GM19023 (cell line): ENCODE measurements around the gene CDYL.

Experiments used
- ATAC-seq: cut with Tn5 transposase; IDR thresholded peaks from one replicate; pipeline ENCODE4 v1.9.1; 2021; ENCODE audit warnings: mild to moderate bottlenecking, moderate library complexity; ENCODE audit not compliant: unreplicated experiment

Gene CDYL

GRCh38 chr6:4903751-4904370 is 127.7 kb downstream of the CDYL start:
- ATAC-seq, result no peak

- no peak for ATAC-seq
These were observed 128.3 kb downstream of the CDYL start for GRCh38 chr6:4904461-4905025.

GRCh38 chr6:4905826-4906225 is 129.6 kb downstream of the CDYL start:
- ATAC-seq, result no peak

- ATAC-seq, result no peak
These were observed 130.4 kb downstream of the CDYL start for GRCh38 chr6:4906293-4907276.

- no peak for ATAC-seq
These were observed 131.4 kb downstream of the CDYL start for GRCh38 chr6:4907602-4908001.

DNA sequence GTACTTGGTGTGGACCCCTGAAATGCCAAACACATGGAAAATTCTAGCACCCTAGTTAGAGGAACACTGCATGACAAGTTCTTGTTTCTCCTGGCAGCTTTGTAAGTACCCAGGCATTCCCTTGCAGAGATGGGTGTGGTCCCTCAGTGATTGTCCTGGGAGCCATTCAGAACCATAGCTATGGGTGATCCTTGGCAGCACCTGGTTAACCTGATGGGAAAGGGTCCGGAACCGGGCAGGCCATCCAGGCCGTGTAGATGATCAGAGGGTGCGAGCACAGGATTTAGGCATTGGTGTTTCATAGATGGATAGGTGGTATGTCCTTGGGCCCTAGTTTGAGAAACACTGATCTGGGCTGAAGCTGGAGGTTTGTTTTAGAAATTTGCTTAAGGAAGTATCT is 131.9 kb downstream of the CDYL start:
- ATAC-seq, result no peak

- ATAC-seq, result no peak
These were observed 133.0 kb downstream of the CDYL start for GRCh38 chr6:4909063-4909706.

DNA sequence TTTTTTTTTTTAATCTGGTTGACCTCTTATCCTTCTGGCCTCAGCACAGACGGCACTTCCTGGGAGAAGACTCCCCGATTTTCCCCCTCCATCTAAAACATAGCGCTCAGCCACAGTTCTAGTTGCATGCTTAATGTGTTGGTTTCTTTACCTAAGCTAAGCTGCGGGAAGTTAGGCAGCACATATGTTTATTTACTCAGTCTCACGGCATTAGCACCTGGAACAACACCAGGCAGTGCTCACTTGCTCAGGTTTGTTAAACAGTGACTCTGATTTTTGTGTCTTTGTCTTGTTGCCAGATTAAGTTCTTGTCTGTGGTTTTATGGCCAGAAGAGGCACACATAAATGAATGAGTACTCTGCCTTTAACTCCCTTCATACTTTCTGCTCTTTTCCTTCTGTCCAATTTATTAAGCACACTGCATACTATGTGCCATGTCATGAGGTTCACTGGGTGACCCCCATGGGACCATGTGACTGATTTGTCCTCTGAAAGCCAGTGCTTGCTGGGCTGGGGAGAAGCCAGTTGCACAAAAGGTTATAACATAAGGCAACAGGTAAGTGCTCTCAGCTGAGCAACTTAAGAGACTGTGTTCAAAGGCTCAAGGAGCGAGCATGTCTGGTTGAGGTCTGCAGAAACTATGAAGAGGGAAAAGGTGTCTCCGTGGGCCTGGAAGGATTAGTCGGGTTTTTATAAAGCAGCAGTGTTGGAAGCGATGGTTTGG is 134.0 kb downstream of the CDYL start:
- no peak for ATAC-seq

DNA sequence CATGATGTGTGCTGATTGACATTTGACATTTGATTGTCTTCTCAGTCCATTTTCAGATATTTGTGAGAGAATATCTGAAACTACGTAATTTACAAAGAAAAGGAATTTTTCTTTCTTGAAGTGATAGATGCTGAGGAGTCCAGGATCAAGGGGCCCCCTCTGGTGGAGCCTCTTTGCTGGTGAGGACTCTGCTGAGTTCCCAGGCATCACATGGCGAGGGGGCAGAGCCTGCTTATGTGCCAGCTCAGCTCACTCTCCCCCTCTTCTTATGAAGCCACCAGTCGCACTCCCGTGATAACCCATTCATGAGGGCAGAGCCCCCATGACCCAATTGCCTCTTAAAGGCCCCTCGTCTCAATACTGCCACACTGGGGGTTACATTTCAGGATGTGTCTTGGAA is 136.4 kb downstream of the CDYL start:
- ATAC-seq, result no peak

DNA sequence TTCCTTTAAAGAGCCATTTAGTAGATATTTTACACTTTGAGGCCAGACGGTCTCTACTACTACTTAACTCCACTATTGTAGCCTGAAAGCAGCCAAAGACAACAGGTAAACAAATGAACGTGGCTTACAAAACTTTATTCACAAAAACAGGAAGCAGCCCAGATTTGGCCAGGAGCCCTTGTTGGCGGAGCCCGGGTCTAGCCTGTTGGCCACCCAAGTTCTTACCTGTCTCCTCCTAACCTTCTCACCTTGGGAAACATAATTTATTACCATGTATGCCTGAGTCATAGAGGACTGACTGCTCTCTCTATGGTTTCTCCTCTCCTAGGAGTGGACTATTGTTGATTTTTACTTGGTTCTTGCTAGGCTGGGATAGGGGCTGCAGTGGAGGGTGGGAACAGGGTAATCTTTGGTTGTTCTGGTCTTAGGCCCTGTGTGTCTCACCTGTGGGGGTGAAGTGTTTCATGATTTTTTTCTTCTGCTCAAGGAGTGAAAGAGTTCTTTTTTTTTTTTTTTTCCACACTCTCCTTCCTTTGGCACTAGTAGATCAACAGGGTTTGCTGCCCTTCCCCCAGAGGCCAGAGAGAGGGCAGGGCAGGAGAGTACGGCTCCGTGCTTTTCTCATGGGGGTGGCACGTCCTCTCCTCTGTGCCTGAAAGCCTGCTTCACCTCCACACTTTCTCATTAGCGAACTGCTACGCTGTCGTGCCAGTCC is 137.7 kb downstream of the CDYL start:
- ATAC-seq, result no peak

DNA sequence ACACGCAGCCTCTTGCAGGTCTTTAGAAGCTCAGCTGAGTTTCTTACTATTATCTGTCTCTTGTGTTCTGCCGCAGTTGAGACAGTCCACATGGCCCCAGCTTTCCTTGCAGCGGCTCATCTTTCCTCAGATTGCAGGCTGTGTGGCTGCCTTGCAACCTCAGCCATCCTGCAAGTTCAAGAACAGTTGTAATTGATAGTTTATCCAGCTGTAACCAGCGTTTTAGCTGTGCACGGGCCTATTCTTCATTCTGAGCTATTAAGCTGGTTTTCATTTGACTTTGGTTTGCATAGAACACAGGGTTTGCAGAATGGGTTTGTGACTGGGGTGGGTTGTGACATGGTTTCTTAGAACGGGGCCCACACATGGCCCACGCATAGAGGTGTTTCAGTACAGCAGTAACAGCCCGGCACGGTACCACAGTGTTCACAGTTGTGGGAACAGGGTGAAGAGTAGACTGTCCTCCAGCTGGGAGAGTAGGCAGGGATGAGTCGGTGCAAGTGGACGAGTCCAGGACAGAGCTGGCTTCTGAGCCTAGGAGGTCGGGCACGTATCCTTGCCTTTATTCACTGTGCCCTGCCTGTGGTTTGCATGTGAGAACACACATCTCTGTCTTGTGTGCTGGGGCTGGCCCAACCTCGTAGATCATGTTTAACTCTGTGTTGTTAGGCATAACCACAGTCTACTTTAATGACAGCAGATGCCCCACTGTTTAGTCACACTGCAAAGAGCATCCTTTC is 138.4 kb downstream of the CDYL start:
- ATAC-seq, result no peak

- ATAC-seq, result no peak
These were observed 140.9 kb downstream of the CDYL start for GRCh38 chr6:4916954-4917561.

DNA sequence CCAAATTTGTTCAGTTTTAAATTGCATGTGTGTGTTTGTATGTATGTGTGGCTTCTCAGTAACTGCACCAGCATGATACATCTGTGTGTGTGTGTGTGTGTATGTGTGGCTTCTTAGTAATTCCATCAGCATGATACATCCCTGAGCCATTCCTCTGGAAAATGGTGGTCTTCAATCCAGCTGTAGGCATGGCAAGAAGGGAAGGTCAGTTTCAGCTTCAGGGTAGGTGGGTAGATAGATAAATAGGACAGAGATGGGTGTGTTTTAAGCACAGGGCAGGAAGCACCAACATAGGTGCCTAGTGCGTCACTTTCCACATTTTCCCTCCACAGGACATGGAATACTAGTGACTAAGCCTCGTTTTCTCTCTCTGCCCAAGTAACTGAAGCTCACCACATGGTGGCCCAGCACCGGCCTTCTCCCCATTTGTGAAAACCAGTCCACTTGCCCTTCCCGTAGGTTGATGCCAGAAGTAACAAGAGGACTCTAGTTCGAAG is 144.8 kb downstream of the CDYL start:
- ATAC-seq, result no peak

DNA sequence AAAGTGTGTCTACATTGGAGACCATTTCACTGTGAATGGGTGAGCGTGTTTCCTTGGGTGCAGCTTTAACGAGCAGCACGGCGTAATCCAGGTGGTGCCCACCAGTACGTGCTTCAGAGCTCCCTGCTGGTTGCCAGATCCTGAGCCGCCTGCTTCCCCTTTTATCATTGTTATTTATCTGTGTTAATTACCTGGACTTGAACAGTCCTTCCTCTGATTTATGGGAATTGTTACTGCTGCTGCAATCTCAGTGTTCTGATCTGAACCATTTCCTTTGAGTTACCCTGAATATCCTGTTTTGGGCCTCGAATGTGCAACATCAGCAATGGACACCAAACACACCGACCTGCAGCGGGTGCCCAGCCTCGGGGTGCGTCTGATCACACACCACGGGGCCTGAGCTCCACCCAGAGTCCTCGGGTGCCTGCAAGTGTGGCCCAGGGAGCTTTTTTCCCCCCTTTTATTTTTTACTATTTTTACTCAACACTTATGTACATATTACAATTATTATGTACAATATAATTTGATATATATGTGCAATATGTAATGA is 146.4 kb downstream of the CDYL start:
- ATAC-seq, result no peak

- ATAC-seq, result no peak
These were observed 146.9 kb downstream of the CDYL start for GRCh38 chr6:4923081-4923480.

- no peak for ATAC-seq
These were observed 148.6 kb downstream of the CDYL start for GRCh38 chr6:4924661-4925271.

GRCh38 chr6:4925580-4925979 is 149.4 kb downstream of the CDYL start:
- ATAC-seq, result no peak

- ATAC-seq, result no peak
These were observed 152.2 kb downstream of the CDYL start for GRCh38 chr6:4928426-4928825.
